NCI-H1436 (cell line): Measurements from ENCODE around the gene ATP5PF.
A peak's percentile ranks its signal among the peaks of the same experiment; 100 is the strongest.
"Not testable (repeated sequence)": the region's sequence is repeated elsewhere in the genome, so short reads cannot be mapped to it uniquely, and the experiment has no call there.

Source experiments
- DNase-seq: peaks from one replicate; lab custom pipeline; 2025; lab: John Stamatoyannopoulos, UW

Gene ATP5PF, protein sequence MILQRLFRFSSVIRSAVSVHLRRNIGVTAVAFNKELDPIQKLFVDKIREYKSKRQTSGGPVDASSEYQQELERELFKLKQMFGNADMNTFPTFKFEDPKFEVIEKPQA

GRCh38 chr21:25734904-25735645 lies at the start of gene ATP5PF, which contains the start of gene GABPA:
TSS of gene ATP5PF (minus strand) at chr21:25734904. CDS start at chr21:25729794, 5,110 bp downstream.
TSS of gene GABPA (plus strand) at chr21:25734972. CDS start at chr21:25741599, 6,627 bp downstream.
- peak; percentile 97 for DNase-seq

GRCh38 chr21:25778126-25778875 lies 43.6 kb upstream of the ATP5PF start:
- DNase-seq, result not testable (repeated sequence)

GRCh38 chr21:25776440-25776839 lies 41.7 kb upstream of the ATP5PF start:
- no peak for DNase-seq

- no peak for DNase-seq
These were observed 38.0 kb upstream of the ATP5PF start for GRCh38 chr21:25772686-25773085.

- no peak for DNase-seq
These were observed 33.2 kb upstream of the ATP5PF start for GRCh38 chr21:25767921-25768320.

DNA sequence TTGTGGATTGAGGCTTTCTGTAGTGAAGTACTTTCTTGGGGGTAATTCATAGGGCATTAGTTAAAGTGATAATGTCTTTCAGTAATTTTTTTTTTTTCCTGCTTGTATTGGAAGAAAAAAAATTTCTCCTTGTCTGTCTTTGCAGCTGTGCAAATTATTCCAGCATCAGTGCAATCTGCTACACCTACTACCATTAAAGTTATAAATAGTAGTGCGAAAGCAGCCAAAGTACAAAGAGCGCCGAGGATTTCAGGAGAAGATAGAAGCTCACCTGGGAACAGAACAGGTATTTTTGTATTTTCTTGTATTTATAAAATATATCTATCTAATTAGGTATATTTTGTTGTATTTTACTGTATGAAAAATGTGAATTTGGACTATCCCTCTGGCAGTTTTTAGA lies 29.4 kb upstream of the ATP5PF start:
- DNase-seq, result no peak

GRCh38 chr21:25760677-25761076 lies 26.0 kb upstream of the ATP5PF start:
- no peak for DNase-seq

DNA sequence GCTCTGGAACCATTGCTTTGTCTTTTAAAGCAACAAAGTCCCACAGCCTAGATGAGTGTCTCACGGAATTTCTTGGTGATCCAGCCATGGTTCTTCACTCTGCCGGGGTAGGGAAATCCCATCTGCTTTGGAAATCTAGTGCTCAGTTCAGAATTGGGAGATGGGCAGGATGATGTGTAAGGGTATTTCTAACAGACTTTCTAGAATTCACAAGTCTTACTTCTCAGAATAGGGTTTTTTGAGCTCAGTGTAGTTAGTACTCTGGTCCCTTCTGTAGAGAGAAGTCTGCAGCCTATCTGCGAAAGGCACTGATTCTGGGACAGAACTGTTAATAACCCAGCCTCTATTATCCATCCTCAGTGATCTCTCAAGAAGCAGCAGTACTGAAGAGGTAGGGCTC lies 25.4 kb upstream of the ATP5PF start:
- DNase-seq, result no peak

GRCh38 chr21:25759573-25759972 lies 24.9 kb upstream of the ATP5PF start:
- DNase-seq, result no peak

- DNase-seq, result no peak
These were observed 22.8 kb upstream of the ATP5PF start for GRCh38 chr21:25757531-25757930.

DNA sequence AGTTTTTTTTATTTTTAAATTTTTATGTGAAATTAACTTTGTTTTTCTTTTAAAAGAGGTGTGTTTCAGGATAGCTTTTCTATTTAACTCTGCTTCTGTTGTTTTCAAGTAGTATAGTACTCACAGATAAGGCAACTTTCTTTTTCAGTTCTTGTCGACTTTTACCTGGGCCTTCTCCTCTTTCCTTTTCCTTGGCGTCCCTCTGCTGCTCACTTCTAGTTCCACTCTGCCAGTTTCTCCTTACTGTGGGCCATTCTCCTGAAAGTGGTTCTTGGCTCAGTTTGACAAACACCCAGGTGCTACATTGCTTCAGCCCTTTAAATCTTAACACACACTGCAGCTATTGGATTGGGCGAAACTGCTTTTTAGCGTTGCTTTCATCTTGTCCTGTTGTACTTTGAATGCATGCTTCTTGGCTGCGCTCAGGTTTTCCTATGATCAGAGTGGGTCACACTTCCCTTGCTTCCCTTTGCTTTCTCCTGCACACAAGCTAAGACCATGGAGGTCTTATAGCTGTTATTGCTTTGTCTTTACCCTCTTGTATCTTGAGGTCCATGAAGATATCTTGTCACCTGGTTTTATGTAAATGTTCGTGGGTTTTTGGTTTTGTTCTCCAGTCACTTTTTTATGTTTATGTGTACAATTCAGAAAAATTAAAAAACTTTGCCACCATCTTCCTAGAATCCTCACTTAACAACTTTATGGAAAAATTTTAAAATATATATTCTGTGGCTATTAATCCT lies 21.7 kb upstream of the ATP5PF start:
- DNase-seq, result no peak

DNA sequence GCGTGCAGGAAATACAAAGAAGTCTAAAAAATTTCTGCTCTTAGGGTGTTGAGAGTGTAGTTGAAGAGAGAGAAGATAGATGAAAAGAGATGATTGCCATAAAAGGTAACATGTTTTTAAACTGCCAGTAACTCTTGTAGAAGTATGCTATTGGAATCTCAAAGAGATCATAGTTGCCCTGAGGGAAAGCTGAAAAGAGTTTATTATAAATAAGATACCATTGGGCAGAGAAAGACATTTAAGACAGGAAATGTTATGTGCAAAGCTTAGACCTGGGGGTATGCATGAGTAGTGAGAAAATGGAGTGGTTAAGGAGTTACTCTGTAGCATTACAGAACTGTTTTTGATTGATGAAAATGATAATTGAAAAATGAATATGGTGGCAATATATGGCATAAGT lies 17.7 kb upstream of the ATP5PF start:
- no peak for DNase-seq

GRCh38 chr21:25750085-25750484 lies 15.4 kb upstream of the ATP5PF start:
- DNase-seq, result no peak

DNA sequence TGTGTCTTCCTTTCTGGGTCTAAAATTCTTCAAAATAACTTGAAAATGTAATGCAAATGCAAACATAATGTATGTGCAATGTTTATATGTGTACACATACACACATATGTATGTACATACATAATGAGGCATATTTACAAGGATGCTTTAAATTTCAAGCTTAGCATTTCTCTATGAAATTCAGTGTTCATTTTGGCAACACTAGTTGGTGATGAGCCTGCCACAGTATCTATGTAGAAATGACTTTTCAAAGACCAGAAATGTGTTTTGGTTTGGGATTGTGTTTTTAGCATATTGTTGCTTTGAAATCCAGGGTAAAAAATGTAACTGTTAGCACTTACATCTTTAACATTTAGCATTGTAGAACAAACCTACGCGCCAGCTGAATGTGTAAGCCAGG lies 10.2 kb upstream of the ATP5PF start:
- no peak for DNase-seq

GRCh38 chr21:25742900-25743299 lies 8.2 kb upstream of the ATP5PF start:
- DNase-seq, result no peak

GRCh38 chr21:25737421-25737820 lies 2.7 kb upstream of the ATP5PF start:
- no peak for DNase-seq

GRCh38 chr21:25735646-25736597 lies 1.2 kb upstream of the ATP5PF start:
- peak; percentile 77 for DNase-seq

DNA sequence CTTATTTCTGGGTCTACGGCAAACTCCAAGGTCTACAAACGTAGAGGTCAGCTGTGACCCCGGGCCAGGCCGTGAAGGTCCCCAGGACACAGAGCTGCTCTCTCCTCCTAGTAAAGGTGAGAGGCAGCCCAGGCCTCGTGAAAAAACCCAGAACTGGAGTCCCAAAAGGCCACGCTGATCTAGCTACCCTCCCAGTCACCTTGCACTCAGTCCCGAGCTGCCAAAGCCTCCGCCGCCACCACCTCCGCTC lies 125 bp downstream of the ATP5PF start:
- DNase-seq, result no peak

DNA sequence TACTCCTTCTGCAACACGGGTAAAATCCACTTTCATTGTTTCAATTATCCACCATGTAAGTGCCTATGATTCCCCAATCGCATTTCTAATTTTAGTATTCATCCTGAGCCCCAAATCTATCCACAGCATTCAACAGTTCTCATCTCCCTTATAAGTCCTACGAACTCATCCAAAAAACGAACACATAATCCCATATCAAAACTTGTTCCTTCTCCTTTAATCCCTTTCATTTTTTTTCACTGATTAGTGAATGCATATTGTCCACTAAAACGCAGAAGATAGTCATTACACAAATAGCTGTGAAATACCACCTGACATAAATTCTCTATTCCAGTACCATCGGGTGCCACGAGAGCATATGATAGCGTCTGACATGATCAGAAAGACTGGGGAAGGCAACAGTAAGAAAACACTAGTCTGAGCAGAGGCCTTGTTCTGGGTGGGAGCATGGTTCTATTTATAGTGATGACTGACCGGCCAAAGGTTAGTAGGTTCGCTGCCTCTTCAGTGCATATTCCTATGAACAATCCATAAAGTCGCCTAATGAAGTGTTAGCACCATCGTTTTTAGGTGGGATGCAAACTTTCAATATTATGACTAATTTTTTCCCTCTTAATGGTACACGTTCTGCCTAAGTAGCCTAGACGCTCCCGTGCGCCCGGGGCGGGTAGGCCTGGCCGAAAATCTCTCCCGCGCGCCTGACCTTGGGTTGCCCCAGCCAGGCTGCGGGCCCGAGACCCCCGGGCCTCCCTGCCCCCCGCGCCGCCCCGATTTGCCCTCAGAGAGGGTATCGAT lies 648 bp downstream of the ATP5PF start:
- DNase-seq, result no peak

DNA sequence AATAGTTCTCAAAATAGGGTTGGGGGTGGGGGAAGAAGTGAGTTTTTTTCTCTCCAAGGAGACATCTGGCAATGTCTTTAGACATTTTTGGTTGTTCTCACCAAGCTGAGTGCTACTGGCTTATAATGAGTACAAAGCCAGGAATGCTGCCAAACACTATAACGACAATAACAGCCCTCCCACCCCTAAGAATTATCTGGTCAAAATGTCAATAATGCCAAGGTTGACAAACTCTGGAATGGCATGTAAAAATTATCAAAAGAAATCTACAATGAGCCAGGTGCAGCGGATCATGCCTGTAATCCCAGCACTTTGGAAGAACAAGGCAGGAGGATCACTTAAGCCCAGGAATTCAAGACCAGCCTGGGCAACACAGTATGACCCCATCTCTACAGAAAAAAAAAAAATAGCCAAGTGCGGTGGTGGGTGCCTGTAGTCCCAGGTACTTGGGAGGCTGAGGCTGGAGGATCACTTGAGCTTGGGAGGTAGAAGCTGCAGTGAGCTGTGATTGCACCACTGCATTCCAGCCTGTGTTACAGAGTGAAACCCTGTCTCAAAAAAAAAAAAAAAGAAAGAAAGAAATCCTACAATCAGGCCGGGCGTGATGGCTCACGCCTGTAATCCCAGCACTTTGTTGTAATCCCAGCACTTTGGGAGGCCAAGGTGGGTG lies 2.5 kb downstream of the ATP5PF start:
- no peak for DNase-seq
